Superior temporal gyrus (tissue), 1 donor: ENCODE measurements around the gene EMID1.

Source experiments
- DNase-seq: peaks from one replicate; pipeline ENCODE4 v3.0.0-alpha.2; 2016; ENCODE audit errors: extremely low spot score

Gene EMID1

GRCh38 chr22:29195118-29195963 lies 10.4 kb upstream of the EMID1 start:
- no peak for DNase-seq

GRCh38 chr22:29195964-29196666 lies 9.6 kb upstream of the EMID1 start:
- no peak for DNase-seq

- no peak for DNase-seq
Measured at GRCh38 chr22:29197096-29197495, 8.6 kb upstream of the EMID1 start.

- DNase-seq: no peak
Measured at GRCh38 chr22:29198240-29198639, 7.5 kb upstream of the EMID1 start.

GRCh38 chr22:29199702-29200400 lies 5.8 kb upstream of the EMID1 start:
- DNase-seq: no peak

- no peak for DNase-seq
Measured at GRCh38 chr22:29200901-29201300, 4.8 kb upstream of the EMID1 start.

- DNase-seq: no peak
Measured at GRCh38 chr22:29201782-29202181, 3.9 kb upstream of the EMID1 start.

GRCh38 chr22:29202212-29203192 lies 3.2 kb upstream of the EMID1 start:
- no peak for DNase-seq

- no peak for DNase-seq
Measured at GRCh38 chr22:29203488-29204454, 1.9 kb upstream of the EMID1 start.

- no peak for DNase-seq
Measured at GRCh38 chr22:29204455-29205183, 1.1 kb upstream of the EMID1 start.

- DNase-seq: no peak
Measured at GRCh38 chr22:29205252-29205593, 473 bp upstream of the EMID1 start.

- DNase-seq: no peak
Measured at GRCh38 chr22:29206372-29207242, 911 bp downstream of the EMID1 start.

- no peak for DNase-seq
Measured at GRCh38 chr22:29207243-29207550, 1.5 kb downstream of the EMID1 start.

GRCh38 chr22:29207562-29208501 lies 2.1 kb downstream of the EMID1 start:
- DNase-seq: no peak

- DNase-seq: no peak
Measured at GRCh38 chr22:29208502-29208862, 2.8 kb downstream of the EMID1 start.

GRCh38 chr22:29208879-29209623 lies 3.4 kb downstream of the EMID1 start:
- no peak for DNase-seq

GRCh38 chr22:29209624-29209929 lies 3.9 kb downstream of the EMID1 start:
- no peak for DNase-seq
